ENCODE measurements around the gene RAPGEF3.

DNA sequence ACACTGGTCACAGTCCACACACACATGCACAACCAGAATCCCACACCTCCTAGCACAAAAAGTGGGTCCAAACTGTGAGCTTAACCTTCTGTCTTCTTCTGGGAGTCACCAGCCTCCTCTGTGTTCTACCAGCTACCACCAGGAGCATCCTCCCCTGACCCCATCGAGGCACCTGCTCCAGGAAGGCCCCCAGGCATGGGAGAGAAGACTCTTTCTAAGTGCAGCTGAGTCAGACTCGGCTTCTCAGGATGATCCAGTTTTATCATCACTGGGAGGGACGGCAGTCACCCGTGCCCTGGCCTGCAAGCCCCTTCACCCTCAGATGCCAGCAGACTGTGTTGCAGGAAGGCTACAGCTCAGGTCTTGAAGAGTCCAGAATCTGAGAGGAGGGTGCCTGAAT is 25.5 kb downstream of the RAPGEF3 start:
- TF ChIP-seq TOX (CRISPR knock-in tag; IDR thresholded peaks at IDR 0.05; ENCODE audit: borderline replicate concordance): no peak
- TF ChIP-seq BACH2 (CRISPR knock-in tag; IDR thresholded peaks at IDR 0.05; ENCODE audit: borderline replicate concordance): no peak
- no peak for TF ChIP-seq RARB (CRISPR knock-in tag; IDR thresholded peaks at IDR 0.05)
- no peak for TF ChIP-seq ZNF8 (CRISPR knock-in tag; IDR thresholded peaks at IDR 0.05)
- no peak for TF ChIP-seq SNAI2 (CRISPR knock-in tag; IDR thresholded peaks at IDR 0.05)
- TF ChIP-seq ZFP30 (CRISPR knock-in tag; IDR thresholded peaks at IDR 0.05): no peak
- TF ChIP-seq, protein P1, sequence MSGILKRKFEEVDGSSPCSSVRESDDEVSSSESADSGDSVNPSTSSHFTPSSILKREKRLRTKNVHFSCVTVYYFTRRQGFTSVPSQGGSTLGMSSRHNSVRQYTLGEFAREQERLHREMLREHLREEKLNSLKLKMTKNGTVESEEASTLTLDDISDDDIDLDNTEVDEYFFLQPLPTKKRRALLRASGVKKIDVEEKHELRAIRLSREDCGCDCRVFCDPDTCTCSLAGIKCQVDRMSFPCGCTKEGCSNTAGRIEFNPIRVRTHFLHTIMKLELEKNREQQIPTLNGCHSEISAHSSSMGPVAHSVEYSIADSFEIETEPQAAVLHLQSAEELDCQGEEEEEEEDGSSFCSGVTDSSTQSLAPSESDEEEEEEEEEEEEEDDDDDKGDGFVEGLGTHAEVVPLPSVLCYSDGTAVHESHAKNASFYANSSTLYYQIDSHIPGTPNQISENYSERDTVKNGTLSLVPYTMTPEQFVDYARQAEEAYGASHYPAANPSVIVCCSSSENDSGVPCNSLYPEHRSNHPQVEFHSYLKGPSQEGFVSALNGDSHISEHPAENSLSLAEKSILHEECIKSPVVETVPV (CRISPR knock-in tag; IDR thresholded peaks at IDR 0.05): no peak
- TF ChIP-seq, protein P2, sequence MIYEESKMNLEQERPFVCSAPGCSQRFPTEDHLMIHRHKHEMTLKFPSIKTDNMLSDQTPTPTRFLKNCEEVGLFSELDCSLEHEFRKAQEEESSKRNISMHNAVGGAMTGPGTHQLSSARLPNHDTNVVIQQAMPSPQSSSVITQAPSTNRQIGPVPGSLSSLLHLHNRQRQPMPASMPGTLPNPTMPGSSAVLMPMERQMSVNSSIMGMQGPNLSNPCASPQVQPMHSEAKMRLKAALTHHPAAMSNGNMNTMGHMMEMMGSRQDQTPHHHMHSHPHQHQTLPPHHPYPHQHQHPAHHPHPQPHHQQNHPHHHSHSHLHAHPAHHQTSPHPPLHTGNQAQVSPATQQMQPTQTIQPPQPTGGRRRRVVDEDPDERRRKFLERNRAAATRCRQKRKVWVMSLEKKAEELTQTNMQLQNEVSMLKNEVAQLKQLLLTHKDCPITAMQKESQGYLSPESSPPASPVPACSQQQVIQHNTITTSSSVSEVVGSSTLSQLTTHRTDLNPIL (CRISPR knock-in tag; IDR thresholded peaks at IDR 0.05; ENCODE audit: low read depth): no peak
